HG02885 (cell line): ENCODE results near the gene UXS1.

Source experiments
- ATAC-seq: cut with Tn5 transposase; IDR thresholded peaks from one replicate; pipeline ENCODE4 v1.9.1; 2021; ENCODE audit warnings: mild to moderate bottlenecking; ENCODE audit not compliant: unreplicated experiment, poor library complexity

Gene UXS1

DNA sequence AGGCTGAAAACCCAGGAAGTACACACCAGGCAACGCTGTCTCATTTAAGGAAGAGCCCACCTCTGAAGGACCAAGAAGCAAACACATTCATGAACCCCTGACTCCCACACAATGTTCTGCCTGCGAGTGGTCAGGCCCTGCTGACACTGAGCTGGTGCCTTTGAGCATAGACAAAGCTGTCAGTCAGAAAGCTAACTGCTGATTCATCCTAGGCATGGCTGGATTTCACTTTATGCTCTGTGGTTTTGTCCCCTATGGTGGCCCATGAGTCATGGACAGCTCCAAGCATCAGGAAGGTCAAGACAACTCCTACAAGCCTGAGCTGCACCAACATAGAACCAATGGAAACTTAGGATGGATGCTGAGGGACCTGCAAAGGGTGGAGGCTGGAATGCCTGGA, 78.9 kb downstream of the UXS1 start:
- peak; percentile 64 for ATAC-seq

DNA sequence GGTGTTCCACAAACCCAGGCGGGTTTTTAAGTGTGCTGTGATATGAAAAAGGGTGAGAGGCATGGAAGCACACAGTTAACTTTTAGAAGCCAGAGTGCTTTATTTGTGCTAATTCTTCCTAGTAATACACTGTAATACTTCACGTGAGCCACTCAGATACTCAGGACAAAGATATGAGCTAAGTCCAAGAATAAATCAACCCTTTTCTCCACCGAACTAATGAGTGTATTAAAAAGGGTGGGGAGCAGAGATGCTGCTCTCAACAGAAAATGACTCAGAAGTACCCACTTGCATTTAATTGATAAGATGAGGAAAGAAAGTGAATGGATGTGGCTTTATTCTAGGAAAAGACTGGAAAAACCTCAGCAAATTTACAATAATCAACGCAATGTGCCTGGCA, 79.9 kb downstream of the UXS1 start:
- ATAC-seq, result no peak

DNA sequence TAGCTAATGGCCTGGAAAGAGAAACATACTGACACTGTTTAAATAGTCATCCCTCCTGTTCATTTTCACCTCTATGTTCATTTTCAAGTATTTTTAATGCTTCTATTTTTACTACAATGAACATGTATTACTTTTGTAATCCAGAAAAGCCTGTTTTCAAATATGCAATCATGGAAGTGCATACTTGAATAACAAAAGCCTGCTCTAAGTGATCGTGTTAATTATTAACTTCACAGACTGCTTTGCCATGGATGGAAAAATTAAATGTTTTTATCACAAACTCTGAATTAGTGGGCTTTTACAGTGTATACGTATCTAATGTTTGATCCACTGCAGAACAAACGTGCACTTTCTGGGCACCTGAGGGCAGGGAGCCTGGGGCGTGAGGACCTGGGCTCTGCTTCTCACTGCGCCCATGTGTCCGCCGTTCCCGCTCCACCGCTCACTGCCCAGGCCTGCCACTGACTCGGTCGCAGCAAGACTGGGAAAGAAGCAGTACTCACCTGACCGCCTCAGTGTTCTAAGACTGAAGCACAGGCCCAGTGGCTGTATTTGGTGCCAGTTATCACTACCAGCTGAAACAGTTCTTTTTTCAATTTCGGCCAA, 80.6 kb downstream of the UXS1 start:
- no peak for ATAC-seq

DNA sequence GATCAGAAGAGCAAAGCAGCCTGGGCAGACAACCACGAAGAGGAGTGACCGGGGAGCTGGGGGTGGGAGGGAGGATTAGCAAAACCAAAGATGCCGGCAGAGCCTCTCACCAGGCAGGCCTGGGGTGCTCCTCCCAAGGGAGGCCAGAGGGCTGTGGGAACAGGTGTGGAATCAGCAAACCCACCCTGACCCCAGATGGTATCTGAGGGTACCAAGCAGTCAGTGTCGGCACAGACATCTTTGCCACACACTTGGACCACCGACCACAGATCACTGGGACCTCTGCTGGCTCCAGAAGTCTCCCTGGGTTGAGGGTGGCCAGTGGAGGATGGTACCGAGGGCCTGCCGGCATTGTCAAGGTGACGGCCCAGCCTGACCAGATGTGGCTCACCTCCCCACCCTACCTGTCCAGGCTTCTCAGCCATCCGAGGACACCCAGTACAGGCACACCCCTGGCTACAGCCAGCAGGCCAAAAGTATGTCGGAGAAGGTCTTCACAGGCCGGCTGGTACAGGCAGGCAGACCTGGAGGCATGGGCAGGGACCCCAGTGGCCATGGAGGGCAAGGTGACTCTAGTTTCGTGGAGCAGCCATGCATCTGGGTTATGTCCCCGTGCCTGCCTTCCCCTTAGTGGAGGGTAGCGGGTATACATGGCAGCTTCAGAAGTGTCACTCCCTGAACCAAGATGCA, 82.1 kb downstream of the UXS1 start:
- ATAC-seq, result no peak

DNA sequence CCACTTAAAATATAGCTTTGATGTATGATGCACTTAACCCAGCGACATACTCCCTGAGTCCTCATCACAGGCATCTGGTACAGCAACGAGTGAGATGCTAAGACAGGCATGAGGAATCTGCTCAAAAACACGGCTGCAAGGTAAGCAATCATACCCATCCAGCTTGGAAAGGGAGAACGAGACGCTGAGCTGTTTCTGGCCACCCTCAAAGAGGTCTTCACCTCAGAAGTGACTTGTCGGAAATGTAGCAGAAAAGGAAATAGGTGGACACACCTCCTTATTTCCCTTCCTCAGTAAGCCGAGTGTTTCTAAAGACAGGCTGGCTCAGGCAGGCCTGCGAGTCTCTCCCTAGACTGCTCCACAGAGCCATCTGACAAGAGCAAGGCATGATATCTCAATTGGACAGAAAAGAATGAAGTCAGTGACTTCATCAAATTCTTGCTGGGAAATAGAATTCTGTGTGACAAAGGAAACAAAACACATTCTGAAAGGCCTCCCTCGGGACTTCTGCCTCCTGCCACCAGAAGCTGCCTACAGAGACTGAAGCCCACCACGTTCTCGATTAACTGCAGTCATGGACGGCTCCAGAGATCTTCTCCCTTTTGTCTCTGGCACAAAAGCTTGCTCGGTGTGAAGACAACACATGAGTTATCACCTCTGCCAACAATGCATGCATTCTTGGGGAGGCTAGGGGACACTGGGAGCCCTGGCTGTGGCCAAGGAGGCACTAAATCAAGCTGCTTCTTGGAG, 84.3 kb downstream of the UXS1 start:
- ATAC-seq, result no peak

DNA sequence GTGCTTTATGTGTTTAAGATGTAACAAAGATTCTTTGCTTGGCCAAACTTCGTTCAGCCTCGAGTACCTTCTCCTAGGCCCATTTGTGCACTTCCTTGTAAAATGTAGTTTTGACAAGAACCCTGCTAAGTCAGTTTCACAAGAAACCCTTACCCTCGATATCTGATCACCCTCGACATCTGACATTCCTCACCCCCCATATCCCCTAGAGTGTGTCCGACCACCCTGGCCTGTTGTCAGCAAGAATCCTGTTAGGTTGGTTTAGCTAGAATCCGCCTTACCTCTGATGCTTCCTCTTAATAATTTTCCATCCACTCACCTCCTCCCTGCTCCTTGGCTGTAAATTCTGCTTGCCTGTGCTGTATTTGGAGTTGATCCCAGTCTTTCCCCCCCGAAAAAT, 85.3 kb downstream of the UXS1 start:
- ATAC-seq, result no peak

DNA sequence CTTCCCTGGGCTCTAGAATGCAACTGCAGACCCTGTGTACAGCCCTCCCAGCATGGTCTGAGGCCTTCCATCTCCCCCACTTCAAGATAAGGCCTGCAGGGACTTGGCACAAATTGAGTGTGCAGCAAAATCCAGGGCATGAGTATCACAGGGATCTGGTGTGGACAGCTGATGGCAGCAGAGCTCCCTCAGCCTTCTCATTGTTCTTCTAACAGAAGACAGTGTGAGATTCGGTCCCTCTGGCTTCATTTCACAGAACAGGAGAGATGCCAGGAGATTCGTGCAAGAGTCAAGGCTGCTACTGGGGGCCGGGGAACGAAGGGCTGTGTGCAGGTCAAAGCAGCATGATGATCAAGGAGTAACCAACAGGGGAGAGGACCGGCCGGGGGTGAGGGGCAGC, 85.8 kb downstream of the UXS1 start:
- ATAC-seq, result no peak

DNA sequence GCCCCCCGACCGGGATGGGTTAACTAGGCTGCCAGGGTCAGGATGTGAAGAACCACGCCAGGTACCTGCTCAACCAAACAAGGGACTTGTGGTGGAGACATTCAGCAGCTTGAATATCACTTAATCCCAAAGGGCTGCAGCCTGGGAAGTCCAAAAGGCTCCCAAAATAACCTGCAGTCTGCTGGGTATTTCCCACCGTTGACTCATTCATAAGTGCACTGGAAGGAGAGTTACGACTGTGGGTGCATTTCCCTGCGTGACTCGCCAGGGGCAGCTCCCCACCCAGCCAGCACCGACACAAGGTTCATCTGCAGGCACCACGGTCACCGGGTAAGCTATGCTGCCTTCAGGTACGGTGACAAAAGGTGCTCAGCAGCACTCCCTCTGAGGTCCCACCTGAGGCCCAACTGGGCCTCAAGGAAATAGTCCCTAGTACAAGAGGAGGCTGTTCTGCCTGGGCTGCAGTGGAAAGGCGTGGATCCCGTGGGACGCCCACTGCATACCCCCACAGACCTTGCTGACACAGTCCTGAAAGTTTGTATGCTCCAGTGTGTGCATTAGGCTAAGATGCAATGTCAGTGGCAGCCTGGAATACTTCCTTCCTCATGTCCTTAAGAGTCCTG, 86.5 kb downstream of the UXS1 start:
- ATAC-seq, result peak; percentile 68

DNA sequence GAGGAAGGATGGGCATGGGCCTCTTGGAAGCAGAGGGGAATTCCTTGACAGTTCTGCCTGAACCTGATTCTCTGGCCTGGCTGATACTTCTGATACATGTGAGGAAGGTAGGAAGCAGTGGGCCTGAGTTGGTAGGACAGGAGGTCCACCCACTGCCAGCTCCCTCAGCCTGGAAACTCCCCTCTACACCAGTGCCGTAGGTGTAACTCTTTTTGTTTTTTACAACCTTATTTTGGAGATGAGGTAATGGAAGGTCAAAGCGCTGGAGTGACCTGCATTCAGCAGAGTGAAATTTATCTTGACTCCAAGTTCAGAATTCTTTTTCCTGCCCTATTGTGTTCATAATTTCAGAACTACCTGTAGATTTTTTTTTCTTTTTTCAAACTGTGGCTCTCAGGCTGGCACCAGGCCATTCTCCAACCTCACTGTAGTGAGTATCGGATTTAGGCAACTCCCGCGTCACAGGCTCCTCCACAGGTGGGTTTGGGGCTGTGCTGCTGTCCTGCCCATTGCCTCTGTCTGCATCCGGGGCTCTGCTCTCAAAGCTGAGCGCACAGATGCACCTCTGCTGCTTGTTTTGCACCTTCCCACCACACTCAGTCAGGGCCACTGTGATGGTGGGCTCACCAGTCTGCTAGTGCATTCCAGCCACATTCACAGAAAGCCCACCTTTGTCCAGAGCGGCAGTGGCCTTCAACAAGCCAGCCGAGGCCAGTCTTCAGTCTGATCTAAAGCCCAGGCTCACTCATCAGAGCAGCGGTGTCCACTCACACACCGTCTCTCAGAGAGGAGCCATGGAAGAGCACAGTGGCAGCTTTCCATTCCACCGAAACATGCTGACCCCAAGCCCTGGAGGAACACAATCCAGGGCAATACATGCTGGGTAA, 87.2 kb downstream of the UXS1 start:
- peak; percentile 47 for ATAC-seq

DNA sequence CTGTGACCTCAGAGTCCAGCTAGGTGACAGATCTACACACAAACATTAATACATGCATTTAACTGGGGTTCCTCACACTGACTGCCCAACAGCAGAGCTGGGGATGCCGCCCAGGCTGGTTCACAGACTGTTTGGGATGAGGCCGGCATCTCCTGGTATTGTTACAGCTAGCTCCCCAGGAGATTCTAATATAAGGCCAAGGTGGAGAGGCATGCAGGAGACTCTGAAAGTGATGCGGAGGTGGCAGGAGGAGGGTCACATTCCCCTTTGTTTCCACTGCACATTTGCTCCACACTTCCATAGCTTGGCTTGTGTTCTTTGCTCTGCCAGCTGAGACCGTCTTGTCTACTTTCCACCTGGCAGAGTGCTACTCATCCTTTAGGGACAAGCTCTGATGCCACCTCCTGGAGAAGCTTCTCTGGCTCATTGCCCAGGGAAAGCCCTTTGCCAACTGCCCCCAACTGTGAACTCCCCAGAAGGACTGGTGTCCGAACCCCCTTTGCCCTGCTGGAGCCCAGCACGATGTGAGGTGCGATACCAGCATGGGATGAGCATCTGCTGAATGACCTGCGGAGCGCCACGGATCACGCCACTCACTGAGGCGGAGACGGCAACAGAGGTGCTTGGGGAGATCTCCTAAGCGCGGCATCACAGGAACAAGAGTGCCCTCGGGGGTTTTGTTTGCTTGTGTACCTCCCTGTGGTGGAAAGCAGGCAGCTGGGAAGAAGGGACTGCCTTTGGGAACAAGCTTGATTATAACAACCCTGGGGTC, 88.8 kb downstream of the UXS1 start:
- no peak for ATAC-seq

DNA sequence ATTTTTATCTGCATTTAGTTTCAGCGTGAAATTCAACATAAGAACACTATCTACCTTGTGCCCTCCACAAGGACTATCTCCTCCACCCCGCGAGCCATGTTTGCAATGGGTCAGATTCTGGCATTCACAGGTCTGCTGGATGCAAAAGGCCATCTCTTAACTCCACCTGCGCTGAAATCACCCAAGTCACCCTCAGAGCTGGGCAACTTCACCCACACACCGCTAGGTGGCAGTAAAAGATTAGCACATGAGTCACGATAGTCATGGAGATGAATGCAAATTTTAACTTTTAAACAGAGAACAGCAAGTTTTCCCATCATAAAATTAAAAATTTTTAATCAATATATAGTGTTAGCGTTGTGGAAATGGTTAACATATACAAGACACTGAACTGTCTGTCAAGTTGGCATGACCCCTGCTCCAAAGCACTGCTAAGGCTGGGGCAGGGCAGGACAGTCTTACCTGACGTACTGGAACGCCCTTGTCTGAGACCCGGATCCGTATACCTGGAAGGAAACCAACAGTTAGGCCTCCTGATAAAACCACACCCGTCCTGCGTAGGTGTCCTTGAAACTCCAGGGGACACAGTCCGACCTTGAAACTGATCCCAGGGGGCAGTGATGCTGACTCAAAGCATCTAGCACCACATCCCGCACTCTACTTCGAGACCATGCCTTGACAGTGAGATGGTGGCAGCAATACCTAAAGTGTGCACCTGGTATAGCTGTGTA, 89.6 kb downstream of the UXS1 start:
- ATAC-seq, result peak; percentile 52

DNA sequence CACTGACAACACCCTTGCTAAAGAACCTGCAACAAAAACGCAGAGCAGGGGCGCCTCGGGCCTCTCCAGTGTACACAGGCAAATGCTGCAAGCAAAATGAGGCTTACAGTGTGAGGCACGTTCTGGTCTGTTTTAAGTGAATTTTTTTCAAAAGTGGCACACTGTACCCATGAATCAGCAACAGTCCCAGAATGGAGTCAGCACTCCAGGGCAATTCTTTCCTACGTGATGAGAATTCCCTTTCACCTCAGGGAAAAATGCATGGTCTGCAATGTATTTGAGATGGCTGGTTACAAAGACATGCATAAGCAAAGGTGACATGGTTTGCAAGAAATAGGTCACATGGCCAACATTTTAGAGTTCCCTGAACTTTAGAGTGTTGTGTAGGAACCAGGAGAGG, 94.4 kb downstream of the UXS1 start:
- no peak for ATAC-seq

DNA sequence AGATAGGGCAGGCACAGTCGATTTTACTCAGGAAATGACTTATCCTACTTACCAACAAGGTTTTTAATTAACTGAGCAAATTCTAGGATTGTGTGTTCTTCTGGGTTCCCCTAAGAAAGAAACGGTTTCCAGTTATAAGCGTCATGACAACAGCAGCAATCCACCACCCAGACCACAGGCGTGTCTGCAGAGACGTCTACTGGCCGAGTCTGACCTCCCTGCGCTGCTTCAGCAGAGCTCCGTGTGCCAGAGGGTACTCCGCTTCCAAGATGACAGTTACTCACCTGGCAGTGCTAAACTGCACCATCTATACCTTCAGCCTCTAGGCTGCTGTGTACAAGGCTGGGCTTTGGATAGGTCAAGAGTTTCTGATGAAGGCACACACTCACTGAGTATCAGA, 95.4 kb downstream of the UXS1 start:
- ATAC-seq, result no peak

DNA sequence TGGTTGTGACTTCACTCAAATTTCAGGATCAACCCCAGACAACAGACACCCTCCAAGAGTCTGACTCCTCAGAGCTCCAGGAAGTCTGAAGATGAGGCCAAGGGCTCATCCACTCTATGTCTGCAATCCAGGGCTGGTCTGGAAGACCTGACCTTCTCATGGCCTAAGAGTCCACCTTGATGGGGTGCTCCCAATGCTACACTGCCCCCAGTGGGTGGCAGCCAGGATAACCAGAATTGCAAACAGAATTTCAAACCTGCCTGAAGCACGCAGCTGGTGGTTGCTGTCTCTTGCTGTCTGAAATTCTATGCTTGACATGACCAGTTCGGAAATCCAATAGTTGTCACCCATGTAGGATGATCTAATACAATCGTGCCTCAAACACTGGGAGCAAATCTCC, 96.0 kb downstream of the UXS1 start:
- ATAC-seq, result no peak

DNA sequence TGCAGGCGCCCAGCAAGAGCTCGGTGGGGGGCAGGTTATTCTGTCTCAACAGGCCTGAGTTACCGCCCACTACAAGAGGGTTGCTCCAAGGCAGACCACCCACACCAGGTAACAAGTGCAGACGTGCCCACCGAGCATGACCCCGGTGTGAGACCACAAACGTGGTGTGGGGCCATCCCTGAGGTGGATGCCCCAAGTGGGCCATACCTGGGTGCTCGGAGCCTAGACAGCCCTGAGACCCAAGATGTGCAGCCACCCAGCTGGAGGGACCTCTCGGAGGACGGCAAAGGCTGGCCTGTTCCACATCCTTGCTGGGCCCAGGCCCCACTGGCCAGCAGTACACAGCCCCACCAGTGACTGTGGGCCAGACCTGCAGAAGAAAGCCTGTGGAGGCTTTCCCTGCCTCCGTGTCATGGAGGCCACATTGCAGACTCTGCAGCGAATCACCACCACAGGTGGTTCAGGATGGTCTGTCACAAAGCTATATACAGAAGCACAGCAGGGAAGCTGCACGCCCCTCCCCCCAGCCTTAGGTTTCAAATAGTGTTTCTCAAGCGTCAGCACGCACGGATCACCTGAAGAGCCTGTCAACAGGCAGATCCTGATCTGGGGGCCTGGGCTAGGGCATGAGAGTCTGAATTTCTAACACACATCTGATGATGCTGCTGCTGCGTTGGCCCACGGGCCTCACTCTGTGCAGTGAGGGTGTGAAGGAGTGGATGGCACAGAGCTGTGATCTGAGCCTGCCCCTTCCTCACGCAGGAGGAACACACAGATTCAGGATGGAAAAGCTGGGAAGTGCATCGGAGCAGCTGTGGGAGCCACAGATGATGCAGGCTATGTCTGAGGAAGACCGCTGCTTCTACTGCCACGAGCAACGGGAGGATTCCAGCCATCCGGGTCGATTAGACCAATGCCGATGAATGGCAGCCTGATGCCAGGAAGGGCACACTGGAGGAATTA, 96.8 kb downstream of the UXS1 start:
- no peak for ATAC-seq

DNA sequence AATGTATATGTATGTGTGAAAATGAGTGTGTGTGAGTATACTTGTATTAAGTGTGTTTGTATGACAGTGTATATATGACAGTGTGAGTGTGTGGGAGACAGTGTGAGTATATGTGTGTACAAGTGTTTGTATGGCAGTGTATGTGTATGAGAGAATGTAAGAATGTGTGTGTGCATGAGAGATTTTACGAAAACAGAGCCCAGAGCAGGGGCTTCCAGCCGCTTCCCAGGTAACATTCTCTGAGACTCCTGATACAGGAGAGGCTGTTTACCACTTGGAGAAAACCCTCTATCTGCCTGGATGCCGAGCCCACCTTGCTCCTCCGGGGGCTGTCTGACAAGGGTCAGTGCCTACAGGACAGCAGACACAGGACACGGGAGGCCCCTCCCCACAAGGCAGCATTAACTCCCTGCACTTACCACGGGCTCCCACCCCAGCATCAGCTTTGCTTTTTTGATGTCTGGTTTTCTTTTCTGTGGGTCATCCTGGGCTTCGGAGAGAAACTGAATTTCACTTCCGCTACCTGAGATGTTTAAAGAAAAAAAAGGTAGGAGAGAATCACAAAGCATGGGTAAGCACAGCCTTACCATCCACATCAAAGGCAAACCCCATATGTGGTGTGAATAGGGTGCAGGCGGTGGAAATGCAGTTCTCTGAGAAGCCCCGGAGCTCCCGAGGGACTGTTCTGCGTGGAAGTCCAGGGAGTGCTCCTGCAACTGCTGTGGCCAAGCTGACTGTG, 97.6 kb downstream of the UXS1 start:
- no peak for ATAC-seq
